HG02852 (cell line): ENCODE data around the gene POLR2E.

Source experiments
- ATAC-seq: cut with Tn5 transposase; IDR thresholded peaks from one replicate; pipeline ENCODE4 v1.9.1; 2021; ENCODE audit warnings: mild to moderate bottlenecking, moderate library complexity; ENCODE audit not compliant: unreplicated experiment

POLR2E gene

GRCh38 chr19:1111641-1112267 is 16.6 kb upstream of the POLR2E start:
- ATAC-seq, result no peak

- no peak for ATAC-seq
These were observed 15.8 kb upstream of the POLR2E start for GRCh38 chr19:1110809-1111640.

- no peak for ATAC-seq
These were observed 14.8 kb upstream of the POLR2E start for GRCh38 chr19:1109697-1110671.

GRCh38 chr19:1109032-1109551 is 13.9 kb upstream of the POLR2E start:
- ATAC-seq, result no peak

- ATAC-seq, result no peak
These were observed 13.3 kb upstream of the POLR2E start for GRCh38 chr19:1108291-1109031.

- no peak for ATAC-seq
These were observed 12.6 kb upstream of the POLR2E start for GRCh38 chr19:1107661-1108261.

GRCh38 chr19:1106841-1107660 is 11.9 kb upstream of the POLR2E start:
- no peak for ATAC-seq

- no peak for ATAC-seq
These were observed 11.0 kb upstream of the POLR2E start for GRCh38 chr19:1105873-1106840.

GRCh38 chr19:1105008-1105872 is 10.1 kb upstream of the POLR2E start:
- ATAC-seq, result no peak

GRCh38 chr19:1104311-1105007 is 9.3 kb upstream of the POLR2E start:
- peak; percentile 28 for ATAC-seq

GRCh38 chr19:1103708-1104310 is 8.6 kb upstream of the POLR2E start, which contains the start of gene GPX4:
GPX4 (plus strand) TSS chr19:1103994; CDS start chr19:1104044, 50 bp downstream.
- peak; percentile 66 for ATAC-seq

GRCh38 chr19:1103132-1103707 is 8.0 kb upstream of the POLR2E start:
- ATAC-seq, result no peak

GRCh38 chr19:1102407-1103131 is 7.4 kb upstream of the POLR2E start:
- ATAC-seq, result no peak

- ATAC-seq, result no peak
These were observed 6.1 kb upstream of the POLR2E start for GRCh38 chr19:1101337-1101698.
